HG03060 (cell line): Measurements from ENCODE around the gene CYP4F8.

ENCODE experiments used
- ATAC-seq: cut with Tn5 transposase; IDR thresholded peaks from one replicate; pipeline ENCODE4 v1.9.1; 2021; ENCODE audit warnings: low read depth, moderate number of reproducible peaks; ENCODE audit not compliant: unreplicated experiment

The CYP4F8 gene

DNA sequence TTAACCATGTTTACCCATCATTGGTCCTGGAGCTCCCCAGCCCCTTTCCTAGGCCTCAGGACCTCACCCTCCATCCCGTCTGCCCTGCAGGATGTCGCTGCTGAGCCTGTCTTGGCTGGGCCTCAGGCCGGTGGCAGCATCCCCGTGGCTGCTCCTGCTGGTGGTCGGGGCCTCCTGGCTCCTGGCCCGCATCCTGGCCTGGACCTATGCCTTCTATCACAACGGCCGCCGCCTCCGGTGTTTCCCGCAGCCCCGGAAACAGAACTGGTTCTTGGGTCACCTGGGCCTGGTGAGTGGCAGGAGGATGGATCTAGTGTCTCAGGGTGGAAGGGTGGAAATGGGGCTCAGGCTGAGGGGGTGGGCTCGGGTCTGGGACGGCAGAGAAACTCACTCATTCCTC, 508 bp downstream of the CYP4F8 start:
- ATAC-seq, result no peak

DNA sequence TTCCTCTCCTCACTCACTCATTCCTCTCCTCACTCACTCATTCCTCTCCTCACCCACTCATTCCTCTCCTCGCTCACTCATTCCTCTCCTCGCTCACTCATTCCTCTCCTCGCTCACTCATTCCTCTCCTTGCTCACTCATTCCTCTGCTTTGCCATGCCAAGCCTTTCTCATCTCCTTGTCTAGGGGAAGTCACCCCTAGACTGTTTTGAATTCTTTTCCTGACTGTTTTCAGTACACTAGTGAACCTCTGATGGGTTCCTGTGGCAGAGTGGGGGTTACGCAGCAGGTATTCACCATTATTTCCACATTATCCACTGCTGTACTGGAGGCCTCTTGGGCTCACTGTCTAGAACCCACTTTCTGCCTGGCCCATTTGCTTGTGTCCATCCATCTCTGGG, 1.2 kb downstream of the CYP4F8 start:
- no peak for ATAC-seq

DNA sequence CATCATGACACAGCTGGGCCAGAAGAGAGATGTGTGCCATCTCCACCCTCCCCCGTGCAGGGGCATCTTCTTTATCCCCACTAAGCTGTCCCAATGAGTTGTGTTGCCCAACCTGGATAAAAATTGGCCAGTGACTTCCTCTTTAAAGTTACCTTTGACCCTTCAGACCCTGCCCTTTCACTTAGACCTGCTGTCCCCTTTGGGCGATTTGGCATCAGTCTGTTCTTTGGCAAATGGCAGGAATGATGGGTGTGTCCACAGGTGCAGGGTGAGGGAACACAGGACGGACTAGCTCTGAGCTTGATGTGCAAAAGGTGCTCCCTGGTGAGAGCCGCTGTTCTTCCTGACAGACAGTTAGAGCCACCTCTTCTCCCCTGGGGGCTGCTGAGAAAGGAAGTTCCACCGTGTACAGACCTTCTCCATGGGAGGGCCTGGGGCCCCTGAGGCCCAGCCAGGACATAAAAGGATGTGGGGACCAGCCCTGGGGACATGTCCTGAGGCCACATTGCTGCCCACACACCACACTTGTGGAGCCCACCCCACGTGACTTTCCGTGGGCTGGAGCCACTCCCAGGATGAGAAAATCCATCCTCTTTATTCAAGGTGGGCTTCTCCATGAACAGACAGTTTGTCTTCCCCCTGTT, 1.7 kb downstream of the CYP4F8 start:
- no peak for ATAC-seq

- ATAC-seq, result no peak
These were observed 3.3 kb downstream of the CYP4F8 start for GRCh38 chr19:15618321-15618720.

DNA sequence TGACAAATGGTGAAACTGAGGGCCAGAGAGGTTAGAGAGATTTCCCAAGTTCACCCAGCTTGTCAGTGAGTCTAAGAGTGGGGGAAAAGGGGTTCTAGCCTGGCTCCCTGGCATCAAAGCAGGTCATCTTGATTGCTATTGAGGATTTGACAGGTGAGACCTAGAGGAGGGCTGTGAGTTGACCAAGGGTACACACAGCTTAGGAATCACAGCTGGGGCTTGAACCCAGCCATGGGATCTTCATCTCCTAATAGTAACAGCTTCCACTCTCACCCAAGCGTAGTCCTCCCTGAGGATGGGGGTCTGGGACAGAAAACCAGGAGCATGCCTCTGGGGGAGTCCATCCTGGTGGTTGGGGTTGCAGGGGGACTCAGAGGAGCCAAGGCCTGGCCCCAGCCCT, 6.8 kb downstream of the CYP4F8 start:
- no peak for ATAC-seq

- no peak for ATAC-seq
These were observed 8.0 kb downstream of the CYP4F8 start for GRCh38 chr19:15622991-15623390.

DNA sequence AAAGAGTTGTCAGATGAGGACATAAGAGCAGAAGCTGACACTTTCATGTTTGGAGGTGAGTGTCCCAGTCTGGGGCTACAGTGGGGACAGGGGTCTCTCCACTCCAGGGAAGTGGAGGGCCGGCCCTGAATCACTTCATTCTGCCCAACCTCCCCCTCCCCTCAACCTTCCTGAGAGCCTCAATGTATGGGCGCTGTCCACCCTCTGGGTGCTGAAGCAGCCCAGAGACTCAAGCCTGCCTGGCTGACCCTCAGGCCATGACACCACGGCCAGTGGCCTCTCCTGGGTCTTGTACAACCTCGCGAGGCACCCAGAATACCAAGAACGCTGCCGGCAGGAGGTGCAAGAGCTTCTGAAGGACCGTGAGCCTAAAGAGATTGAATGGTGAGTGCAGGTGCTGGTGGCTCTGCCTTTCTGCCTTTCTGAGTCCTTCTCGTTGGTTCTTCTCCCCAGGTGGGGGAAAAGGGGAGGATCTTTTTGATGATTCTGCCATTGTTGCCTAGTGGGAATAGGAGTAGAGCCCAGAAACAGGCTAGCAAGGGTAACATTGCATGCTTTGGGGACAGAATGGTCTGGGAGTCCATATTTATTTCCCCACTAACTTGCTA, 8.8 kb downstream of the CYP4F8 start:
- no peak for ATAC-seq

DNA sequence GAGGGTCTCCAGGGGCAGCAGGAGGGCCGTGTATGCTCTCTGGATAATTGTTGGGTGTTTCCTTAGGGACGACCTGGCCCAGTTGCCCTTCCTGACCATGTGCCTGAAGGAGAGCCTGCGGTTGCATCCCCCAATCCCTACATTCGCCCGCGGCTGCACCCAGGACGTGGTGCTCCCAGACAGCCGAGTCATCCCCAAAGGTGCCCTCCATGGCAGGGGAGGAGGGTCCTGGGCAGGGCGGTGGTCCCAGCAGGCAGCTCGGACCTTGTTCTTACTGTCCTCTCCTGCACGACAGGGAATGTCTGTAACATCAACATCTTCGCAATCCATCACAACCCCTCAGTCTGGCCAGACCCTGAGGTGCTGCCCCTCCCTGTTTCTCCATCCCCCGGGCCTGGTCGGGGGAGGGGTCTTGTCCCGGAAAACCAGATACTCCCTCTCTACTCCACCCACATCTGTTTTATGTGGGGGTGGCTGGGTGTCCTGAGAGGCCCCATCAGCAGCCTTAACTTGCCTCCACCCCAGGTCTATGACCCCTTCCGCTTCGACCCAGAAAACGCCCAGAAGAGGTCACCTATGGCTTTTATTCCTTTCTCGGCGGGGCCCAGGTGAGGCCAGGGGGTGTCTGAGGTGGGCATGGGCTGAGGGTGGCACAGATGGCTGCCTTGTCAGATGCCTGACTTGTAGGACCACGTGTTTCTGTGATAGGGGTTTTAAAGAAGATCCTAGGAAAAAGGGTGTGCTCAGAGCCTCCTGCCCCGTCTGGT, 13.4 kb downstream of the CYP4F8 start:
- no peak for ATAC-seq

GRCh38 chr19:15629003-15629880, 14.2 kb downstream of the CYP4F8 start:
- ATAC-seq, result no peak

GRCh38 chr19:15631817-15632216, 16.8 kb downstream of the CYP4F8 start:
- no peak for ATAC-seq

DNA sequence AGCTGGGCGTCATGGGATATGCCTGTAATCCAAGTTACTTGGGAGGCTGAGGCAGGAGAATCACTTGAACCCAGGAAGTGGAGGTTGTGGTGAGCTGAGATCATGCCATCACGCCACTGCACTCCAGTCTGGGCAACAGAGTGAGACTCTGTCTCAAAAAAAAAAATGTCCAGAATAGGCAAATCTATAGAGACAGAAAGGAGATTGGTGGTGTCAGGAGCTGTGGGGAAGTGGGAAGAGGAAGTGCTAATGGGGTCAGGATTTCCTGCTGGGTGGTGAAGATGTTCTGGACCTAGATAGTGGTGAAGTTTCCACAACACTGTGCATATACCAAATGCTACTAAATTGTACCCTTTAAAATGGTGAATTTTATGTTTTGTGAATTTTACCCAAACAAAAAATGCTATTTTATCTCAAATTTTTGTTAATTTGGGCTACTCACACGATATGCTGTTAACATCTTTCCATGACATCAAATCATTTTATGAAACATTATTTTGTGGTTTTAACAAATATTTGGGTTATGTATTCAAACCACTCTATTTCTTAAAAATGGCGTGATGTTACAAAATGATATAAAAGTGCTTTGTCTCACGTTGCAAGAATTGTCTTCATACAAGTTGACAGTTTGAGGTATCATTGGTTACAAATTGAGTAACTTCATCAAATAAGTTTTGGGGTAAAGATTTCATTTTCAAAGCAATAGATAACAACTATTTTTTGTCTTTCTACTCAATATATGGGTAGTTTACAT, 18.2 kb downstream of the CYP4F8 start:
- no peak for ATAC-seq

GRCh38 chr19:15634105-15634504, 19.1 kb downstream of the CYP4F8 start:
- no peak for ATAC-seq

GRCh38 chr19:15635016-15635805, 20.2 kb downstream of the CYP4F8 start:
- no peak for ATAC-seq

GRCh38 chr19:15636026-15636425, 21.0 kb downstream of the CYP4F8 start:
- no peak for ATAC-seq

- no peak for ATAC-seq
These were observed 24.6 kb downstream of the CYP4F8 start for GRCh38 chr19:15639596-15639995.

DNA sequence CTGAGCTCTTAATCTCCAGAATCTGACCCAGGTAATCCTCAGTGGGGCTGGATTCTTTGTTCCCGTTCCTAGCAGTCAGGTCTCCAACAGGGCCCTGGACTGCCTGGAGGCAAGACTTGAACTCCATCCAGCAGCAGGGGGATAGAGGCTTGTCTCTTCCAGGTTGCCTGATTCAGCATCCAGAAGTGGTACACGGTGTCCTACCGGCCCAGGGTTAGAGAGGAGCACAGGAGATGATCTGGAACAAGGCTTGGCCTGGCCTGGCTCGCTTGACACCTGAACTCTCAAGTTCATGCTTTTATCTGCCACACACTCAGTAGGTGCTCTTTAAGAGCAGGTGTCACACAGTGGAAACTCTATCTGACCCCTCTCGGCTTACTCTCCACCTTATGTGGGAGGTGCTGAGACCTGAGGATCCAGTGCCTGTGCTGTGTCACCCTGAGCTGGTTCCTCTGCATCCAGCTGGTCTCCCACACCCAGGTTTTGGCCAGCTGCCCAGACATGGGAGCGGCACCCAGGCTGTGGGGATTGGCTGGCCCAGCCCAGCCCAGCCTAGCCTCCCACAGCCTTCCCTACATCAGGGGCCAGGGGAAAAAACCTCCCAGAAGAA, 25.4 kb downstream of the CYP4F8 start, which contains the start of gene CYP4F3:
Gene CYP4F3 (plus strand): TSS at position 604 of the 610 bp plus-strand sequence. CDS start 519 bp downstream, outside the sequence.
- ATAC-seq, result no peak

DNA sequence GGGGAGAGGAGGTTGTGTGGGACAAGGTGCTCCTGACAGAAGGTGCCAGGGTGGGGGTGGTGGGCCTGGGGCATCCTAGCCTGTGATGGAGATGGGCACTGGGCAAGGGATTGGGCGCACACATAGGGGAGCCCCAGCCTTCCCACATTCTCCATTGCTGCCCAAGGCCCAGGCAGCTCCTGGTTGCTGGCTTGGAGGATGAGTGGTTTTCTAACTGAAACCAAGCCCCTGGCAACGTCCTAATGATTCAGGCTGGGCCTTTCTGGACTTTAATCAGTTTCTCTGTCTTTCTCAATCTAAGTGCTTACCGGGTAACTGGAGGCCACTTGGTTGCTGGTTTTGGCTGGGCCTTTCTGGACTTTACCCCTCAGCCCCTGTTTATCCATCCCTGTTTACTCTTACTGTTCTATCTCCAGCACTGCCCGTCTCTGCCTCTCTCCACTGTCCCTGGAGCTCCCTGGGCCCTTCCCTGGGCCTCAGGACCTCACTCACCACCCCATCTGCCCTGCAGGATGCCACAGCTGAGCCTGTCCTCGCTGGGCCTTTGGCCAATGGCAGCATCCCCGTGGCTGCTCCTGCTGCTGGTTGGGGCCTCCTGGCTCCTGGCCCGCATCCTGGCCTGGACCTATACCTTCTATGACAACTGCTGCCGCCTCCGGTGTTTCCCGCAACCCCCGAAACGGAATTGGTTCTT, 26.0 kb downstream of the CYP4F8 start:
- no peak for ATAC-seq

GRCh38 chr19:15641901-15642491, 27.0 kb downstream of the CYP4F8 start:
- no peak for ATAC-seq
